GM21723 (cell line): ENCODE measurements around the gene TBC1D24.
"Not testable (repeated sequence)": the region's sequence is repeated elsewhere in the genome, so short reads cannot be mapped to it uniquely, and the experiment has no call there.

ENCODE experiments used
- ATAC-seq: cut with Tn5 transposase; IDR thresholded peaks from one replicate; pipeline ENCODE4 v1.9.1; 2021; ENCODE audit warnings: mild to moderate bottlenecking, moderate library complexity; ENCODE audit not compliant: unreplicated experiment

Gene TBC1D24

DNA sequence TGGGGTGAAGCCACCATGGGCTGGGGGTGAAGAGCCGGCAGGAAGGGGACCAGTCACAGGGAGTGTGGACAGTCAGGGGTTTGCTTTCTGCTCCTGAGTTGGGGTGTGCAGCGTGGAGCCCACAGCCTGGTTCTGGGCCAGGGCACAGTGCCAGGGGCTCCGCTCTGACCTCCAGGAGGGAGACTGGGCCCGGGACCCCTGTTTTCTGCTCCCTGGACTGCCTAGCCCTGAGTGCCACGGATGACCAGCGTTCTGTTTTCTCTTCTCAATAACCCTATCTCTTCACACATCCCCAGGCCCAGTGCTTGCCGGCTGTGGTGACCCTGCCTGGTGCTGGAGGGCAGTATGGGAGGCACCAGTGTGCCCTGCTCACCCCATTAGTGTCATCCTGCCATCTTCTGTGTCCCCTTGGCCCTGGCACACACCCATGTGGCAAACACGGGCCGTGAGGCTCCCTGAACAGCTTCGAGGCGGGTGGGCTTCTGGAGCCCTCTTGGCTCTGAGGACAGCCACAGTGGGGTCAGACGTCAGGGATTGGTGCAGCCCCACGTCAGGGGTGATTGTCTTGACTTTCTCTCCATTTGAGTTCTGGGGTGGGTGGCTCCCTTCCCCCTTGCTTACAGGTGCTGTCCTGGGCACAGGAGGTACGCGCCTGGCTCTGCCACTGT, 55.2 kb downstream of the TBC1D24 start:
- ATAC-seq: no peak

- ATAC-seq: no peak
Observed at GRCh38 chr16:2530629-2531318, 55.8 kb downstream of the TBC1D24 start.

DNA sequence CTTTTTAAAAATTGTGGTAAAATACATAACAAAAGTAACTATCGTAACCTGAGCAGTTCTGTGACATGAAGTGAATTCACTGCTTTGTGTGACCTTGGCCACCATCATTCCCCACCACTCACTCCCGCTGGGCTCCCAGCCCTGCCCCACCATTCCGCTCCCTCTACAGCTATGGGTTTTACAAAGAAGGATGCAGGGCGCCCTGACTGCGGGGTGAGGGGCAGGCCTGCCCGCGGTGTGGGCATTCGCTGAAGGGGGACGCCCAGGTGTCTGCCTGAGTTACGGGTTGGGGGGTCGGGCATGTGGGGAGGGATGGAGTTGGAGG, 56.4 kb downstream of the TBC1D24 start, which contains the start of gene CEMP1:
Gene CEMP1, minus strand, starts transcription at position 38 of the 325 bp plus-strand sequence. CDS start 335 bp downstream, outside the sequence.
- ATAC-seq: peak; percentile 4

DNA sequence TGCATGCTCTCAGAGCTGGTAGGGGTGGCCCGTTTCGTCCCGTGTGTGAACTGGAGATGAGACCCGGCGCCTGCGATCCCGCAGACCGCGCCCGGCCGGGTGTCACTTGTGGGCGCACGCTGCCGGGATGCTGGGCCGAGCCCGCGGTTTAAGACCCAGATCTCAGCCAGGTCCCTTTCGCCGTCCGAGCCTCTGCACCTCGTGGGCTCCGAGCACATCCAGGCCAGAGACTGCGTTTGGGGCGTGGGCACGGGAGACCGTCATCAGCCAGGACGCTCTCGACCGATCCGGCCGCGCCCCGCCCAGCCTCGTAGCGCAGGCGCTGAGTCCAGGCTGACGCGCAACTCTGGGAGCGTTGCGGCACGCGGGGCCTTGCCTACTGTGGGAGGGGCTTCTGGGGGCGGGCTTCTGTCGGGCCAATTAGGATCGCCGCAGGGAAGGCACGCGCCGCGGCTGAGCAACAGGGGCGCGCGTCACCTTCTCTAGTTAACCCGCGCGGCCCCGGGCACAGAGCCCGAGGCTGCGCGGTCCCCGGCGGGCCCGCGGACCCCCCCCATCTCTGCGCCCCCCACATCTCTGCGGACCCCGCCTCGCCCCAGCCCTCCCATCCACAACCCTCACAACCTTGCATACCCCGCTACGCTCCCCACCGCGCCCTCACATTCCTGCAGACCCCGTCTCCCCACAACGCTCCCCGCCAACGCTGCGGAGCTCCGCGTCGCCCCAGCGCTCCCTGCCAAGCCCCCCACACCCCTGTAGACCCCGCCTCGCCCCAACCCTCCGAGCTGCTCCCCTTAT, 57.0 kb downstream of the TBC1D24 start:
- ATAC-seq: peak; percentile 70

DNA sequence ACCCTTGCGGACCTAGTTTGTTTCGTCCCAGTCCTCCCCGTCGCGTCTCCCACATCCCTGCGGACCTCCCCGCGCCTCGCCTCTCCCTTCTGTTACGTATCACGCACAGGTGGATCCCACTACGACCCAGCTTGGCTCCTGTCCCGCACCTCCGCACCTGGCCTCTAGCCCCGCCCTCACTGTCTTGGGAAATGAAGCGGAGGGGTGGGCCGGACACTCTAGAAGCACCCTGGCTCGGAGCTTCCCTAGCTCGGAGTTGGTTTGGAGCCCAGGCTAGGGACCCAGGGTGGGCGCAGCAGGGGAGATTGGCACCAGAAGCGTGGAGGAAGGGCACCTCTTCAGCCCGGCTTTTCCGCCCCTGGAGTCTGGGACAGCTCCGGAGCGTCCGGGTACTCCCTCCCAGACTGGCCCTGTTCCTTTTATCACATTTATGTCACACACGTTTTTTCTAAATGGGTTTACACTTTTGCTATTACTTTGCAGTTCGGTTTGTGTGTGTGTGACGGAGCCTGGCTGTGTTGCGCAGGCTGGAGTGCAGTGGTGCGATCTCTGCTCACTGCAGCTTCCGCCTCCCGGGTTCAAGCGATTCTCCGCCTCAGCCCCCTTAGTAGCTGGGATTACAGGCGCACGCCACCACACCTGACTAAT, 57.7 kb downstream of the TBC1D24 start:
- ATAC-seq: no peak

DNA sequence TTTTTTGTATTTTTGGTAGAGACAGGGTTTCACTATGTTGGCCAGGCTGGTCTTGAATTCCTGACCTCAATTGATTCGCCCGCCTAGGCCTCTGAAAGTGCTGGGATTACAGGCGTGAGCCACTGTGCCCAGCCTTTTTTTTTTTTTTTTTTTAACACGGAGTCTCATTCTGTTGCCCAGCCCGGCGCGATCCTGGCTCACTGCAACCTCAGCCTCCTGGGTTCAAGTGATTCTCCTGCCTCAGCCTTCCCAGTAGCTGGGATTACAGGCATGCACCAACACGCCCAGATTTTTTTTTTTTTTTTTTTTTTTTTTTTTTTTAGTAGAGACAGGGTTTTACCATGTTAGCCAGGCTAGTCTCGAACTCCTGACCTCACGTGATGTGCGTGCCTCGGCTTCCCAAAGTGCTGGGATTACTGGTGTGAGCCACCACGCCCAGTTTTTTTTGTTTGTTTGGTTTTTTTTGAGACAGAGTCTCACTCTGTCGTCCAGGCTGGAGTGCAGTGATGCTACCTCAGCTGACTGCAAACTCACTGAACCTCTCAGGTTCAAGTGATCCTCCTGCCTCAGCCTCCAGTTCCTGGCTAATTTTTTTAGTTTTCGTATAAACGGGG, 58.3 kb downstream of the TBC1D24 start:
- not testable (repeated sequence) for ATAC-seq

DNA sequence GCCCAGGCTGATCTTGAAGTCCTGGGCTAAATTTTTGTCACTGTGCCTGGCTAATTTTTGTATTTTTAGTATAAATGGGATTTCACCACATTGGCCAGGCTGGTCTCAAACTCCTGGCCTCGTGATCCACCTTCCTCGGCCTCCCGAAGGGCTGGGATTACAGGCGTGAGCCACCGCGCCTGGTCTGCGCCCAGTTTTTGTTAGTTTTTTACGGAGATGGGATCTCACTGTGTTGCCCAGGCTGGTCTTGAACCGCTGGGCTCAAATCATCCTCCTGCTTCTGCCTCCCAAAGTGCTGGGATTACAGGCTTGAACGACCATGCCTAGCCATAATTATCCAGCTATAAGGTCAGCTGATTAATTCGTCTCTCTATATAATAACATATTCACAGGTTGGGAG, 59.0 kb downstream of the TBC1D24 start:
- no peak for ATAC-seq

- not testable (repeated sequence) for ATAC-seq
Observed at GRCh38 chr16:2534335-2534734, 59.4 kb downstream of the TBC1D24 start.

DNA sequence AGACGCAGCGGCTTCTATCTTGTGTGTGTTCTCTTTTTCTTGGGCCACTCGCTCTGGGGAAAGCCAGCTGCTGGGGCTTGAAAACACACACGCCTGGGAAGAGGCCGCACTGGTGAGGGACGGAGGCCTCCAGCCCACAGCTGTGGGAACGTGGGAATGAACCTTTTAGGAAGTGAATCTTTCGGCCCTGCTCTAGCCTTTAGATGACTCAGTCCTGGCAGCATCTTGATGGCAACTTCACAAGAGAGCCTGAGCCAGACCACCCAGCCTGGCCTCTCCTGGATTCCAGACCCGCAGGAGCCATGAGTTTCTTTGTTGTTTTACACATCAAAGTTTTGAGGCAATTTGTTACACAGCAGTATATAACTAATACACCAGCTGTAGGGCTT, 60.7 kb downstream of the TBC1D24 start:
- no peak for ATAC-seq

DNA sequence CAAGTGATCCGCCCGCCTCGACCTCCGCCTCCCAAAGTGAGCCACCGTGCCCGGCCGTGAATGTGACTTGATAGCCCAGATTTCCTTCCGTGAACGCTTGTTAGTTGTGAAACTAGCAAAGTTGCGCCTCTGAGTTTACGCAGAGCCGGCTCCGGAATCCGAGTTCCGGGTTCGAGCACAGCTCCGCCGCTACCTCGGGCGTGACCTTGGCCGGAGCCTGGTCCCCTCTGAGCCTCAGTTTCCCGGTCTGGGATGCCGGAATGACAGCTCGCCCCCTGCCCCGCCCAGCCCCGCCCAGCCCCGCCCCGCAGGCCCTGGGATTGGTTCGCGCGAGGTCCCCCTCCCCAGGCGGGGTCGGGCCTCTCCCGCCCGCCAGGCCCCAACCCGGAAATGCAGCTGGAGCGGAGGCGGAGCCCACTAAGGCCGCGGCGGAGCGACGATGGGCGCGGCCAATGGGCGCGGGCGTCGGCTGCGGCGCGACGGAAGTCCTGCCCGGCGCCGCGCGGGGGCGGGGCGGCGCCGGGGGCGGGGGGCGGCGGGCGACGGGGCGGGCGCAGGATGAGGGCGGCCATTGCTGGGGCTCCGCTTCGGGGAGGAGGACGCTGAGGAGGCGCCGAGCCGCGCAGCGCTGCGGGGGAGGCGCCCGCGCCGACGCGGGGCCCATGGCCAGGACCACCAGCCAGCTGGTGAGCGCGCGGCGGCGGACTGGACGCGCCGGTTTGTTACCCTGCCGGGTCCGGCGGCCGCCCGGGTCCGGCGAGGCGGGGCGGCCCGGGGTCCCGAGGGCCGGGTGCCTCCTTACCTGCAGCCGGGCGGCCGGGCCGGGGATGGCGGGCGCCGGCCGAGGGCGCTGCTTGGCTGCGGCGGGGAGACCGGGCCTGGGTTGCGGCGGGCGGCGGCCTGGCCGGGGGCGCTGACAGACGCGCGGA, 62.8 kb downstream of the TBC1D24 start, which contains the start of gene PDPK1:
Gene PDPK1, plus strand, starts transcription at position 571 of the 929 bp plus-strand sequence. Its CDS starts 92 bp downstream, at position 663.
- peak; percentile 70 for ATAC-seq

GRCh38 chr16:2539192-2539844, 64.4 kb downstream of the TBC1D24 start:
- not testable (repeated sequence) for ATAC-seq

GRCh38 chr16:2539845-2540458, 65.0 kb downstream of the TBC1D24 start:
- ATAC-seq: not testable (repeated sequence)

DNA sequence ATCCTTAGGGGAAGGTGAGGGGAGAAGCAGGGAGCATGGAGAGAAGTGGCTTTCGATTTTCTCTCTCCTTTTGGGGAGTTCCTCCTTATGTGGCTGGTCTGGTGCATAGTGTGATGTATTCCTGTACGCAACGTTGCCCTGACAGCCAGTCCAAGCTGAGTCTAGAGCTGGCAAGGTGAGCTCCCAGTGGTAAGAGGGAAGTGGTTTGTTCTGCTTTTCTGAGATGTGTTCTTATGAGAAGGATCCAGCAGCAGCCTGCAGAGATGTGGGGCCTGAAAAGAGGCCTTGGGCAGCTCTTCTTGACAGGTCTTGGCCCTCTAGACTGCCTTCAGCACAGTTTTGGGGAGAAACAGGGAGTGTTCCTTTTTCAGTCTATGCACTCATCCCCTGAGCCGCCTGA, 66.0 kb downstream of the TBC1D24 start:
- ATAC-seq: not testable (repeated sequence)

GRCh38 chr16:2541409-2541808, 66.5 kb downstream of the TBC1D24 start:
- not testable (repeated sequence) for ATAC-seq

GRCh38 chr16:2543771-2544170, 68.8 kb downstream of the TBC1D24 start:
- ATAC-seq: not testable (repeated sequence)

DNA sequence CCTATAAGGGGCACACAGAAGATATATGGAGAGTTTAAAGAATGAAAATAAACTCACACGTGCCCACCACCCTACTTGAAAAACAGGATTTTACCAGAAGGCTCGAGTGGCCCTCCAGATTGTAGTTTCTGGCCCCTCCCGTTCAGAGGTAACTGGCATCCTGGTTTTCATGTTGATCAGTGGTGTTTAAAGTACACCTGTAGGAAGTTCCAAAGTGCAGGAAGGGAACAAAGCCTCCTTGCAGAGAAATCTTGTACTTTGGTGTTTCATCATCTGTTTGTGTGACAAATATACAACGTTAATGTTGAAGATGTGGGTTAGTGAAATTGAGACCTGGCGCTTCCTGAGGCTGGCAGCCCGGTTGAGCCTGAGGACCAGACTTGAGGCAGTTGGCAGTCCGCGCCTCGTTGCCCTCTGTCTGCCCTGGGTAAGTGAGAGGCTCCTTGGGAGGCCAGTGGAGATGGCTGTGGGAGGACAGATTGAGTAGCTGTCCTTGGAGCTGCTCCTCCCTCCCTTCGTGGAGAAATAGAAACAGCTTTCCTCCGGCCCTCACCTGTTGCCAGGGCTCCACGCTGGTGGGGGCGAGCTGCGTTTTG, 75.5 kb downstream of the TBC1D24 start:
- ATAC-seq: not testable (repeated sequence)

DNA sequence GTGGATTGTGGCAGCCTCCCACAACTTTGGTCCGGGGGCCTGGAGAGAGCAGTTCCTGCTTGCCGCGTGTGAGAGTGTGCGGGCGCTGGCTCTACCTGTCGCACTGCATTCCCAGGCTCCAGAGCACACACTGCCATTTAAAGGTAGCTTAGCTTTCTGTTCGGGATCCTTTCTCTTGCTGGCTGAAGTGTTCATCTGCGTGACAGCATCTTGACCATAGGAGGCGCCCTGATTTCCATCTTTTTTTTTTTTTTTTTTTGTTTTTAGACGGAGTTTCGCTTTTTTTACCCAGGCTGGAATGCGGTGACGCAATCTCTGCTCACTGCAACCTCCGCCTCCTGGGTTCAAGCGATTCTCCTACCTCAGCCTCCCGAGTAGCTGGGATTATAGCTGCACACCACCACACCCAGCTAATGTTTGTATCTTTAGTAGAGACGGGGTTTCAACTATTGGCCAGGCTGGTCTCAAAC, 76.5 kb downstream of the TBC1D24 start:
- ATAC-seq: not testable (repeated sequence)
